Upper lobe of left lung (tissue), 4 donors: ENCODE results near the gene PDE4D.

ENCODE experiments used
- EP300 ChIP-seq, 4 donors: sonication (generic); formaldehyde crosslinking; IDR thresholded peaks; one replicate each; pipeline ENCODE4 v1.5.1; 2017; ENCODE audit warnings: antibody characterized with exemption in 4 of 4, control low read depth in 2 of 4
- POLR2A ChIP-seq, 4 donors: fragments of 450-650 bp; IDR thresholded peaks; one replicate each; pipeline ENCODE4 v1.5.1; 2016 to 2017; ENCODE audit warnings: antibody characterized with exemption in 4 of 4, mild to moderate bottlenecking in 2 of 4
- TF ChIP-seq, protein P1 (sequence below), 6 experiments: fragments of 450-650 bp in 4 of 6; fragments of 200-600 bp in 2 of 6; sonication (generic) in 2 of 6; IDR thresholded peaks; one replicate each; pipeline ENCODE4 v1.5.1; 2016 to 2019; ENCODE audit warnings: antibody characterized with exemption in 6 of 6

DNA sequence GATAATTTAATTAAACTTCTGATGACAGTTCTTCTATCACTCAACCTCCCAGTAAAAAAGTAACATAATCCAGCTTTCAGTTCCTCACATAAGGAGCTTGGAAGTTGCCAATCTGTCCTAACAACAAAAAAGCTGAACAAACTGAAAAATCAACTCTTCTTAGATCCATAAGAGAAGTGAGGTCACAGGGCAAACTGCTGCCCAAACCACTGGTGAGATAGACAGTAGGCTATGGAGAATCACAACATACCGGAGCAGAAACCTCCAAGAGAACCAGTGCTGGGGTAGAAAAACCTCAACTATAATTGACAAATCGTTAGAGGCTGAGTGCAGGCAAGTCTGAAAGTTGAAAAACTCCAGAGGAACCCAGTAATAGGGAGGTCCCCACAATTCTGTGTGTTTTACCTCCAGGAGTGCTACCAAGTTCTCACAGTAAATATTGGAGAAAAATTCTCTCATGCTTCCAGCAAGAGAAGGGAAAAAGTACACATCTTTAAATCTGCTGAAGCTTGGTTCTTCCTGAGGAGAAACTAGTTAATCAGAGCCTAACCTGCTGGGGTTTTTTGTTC, 300.0 kb downstream of the PDE4D start:
- TF ChIP-seq POLR2A (IDR thresholded peaks at IDR 0.05): no peak
- TF ChIP-seq EP300 (IDR thresholded peaks at IDR 0.05): no peak
- TF ChIP-seq, protein P1, sequence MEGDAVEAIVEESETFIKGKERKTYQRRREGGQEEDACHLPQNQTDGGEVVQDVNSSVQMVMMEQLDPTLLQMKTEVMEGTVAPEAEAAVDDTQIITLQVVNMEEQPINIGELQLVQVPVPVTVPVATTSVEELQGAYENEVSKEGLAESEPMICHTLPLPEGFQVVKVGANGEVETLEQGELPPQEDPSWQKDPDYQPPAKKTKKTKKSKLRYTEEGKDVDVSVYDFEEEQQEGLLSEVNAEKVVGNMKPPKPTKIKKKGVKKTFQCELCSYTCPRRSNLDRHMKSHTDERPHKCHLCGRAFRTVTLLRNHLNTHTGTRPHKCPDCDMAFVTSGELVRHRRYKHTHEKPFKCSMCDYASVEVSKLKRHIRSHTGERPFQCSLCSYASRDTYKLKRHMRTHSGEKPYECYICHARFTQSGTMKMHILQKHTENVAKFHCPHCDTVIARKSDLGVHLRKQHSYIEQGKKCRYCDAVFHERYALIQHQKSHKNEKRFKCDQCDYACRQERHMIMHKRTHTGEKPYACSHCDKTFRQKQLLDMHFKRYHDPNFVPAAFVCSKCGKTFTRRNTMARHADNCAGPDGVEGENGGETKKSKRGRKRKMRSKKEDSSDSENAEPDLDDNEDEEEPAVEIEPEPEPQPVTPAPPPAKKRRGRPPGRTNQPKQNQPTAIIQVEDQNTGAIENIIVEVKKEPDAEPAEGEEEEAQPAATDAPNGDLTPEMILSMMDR (IDR thresholded peaks at IDR 0.05): no peak
